Activated CD4-positive, alpha-beta T cell treated with anti-CD3 and anti-CD28 coated beads, Interleukin-2, amount 50 U/mL, for 48 hours (primary cell): ENCODE results near the gene PCED1B.
"Not testable (repeated sequence)": the region's sequence is repeated elsewhere in the genome, so short reads cannot be mapped to it uniquely, and the experiment has no call there.

Source experiments
- DNase-seq, 2 experiments: peaks; one replicate each; pipeline ENCODE4 v3.0.0-alpha.2; 2020

PCED1B gene

GRCh38 chr12:47182164-47182938 is 102.9 kb downstream of the PCED1B start:
- DNase-seq: not testable (repeated sequence)

- DNase-seq: no peak
Measured at GRCh38 chr12:47184229-47184628, 104.8 kb downstream of the PCED1B start.

- no peak for DNase-seq
Measured at GRCh38 chr12:47184813-47185212, 105.4 kb downstream of the PCED1B start.

- DNase-seq: no peak
Measured at GRCh38 chr12:47186246-47186645, 106.8 kb downstream of the PCED1B start.

- DNase-seq: no peak
Measured at GRCh38 chr12:47188576-47189441, 109.4 kb downstream of the PCED1B start.

GRCh38 chr12:47189728-47190127 is 110.3 kb downstream of the PCED1B start:
- DNase-seq: no peak

- peak in 1 of 2 experiments; percentile 60 for DNase-seq
Measured at GRCh38 chr12:47190271-47190750, 110.9 kb downstream of the PCED1B start.

- DNase-seq: no peak
Measured at GRCh38 chr12:47190905-47191304, 111.5 kb downstream of the PCED1B start.

GRCh38 chr12:47192051-47192450 is 112.6 kb downstream of the PCED1B start:
- DNase-seq: no peak

- DNase-seq: peak in 1 of 2 experiments; percentile 36
Measured at GRCh38 chr12:47193066-47193465, 113.6 kb downstream of the PCED1B start.

- no peak for DNase-seq
Measured at GRCh38 chr12:47194501-47194900, 115.1 kb downstream of the PCED1B start.

- no peak for DNase-seq
Measured at GRCh38 chr12:47200446-47200845, 121.0 kb downstream of the PCED1B start.

GRCh38 chr12:47201190-47201589 is 121.8 kb downstream of the PCED1B start:
- not testable (repeated sequence) for DNase-seq

- DNase-seq: no peak
Measured at GRCh38 chr12:47202176-47202575, 122.8 kb downstream of the PCED1B start.

GRCh38 chr12:47205532-47206449 is 126.4 kb downstream of the PCED1B start:
- no peak for DNase-seq

- DNase-seq: no peak
Measured at GRCh38 chr12:47206450-47207339, 127.3 kb downstream of the PCED1B start.

GRCh38 chr12:47207340-47207717 is 127.9 kb downstream of the PCED1B start:
- DNase-seq: peak in 1 of 2 experiments; percentile 62

GRCh38 chr12:47207829-47208248 is 128.4 kb downstream of the PCED1B start:
- DNase-seq: no peak

- DNase-seq: no peak
Measured at GRCh38 chr12:47209014-47209413, 129.6 kb downstream of the PCED1B start.

GRCh38 chr12:47210776-47211175 is 131.4 kb downstream of the PCED1B start:
- DNase-seq: no peak

GRCh38 chr12:47212701-47213039 is 133.2 kb downstream of the PCED1B start:
- no peak for DNase-seq

- DNase-seq: no peak
Measured at GRCh38 chr12:47213396-47213795, 134.0 kb downstream of the PCED1B start.
